Suprapubic skin (tissue), 4 donors: ENCODE data around the gene STX8. TPM values are rescaled to one million over a fixed set of nuclear protein-coding genes. Genes with fewer than 3 reads are reported as not detected.

Experiments used
- DNase-seq, 2 donors: peaks; one replicate each; pipeline ENCODE4 v3.0.0-alpha.2; 2019; ENCODE audit warnings: low spot score in 2 of 2
- H3K27ac ChIP-seq: fragments of 200-600 bp; sonication (generic); one replicate; pipeline ENCODE4 v1.5.1; 2019
- H3K27me3 ChIP-seq: fragments of 200-600 bp; sonication (generic); one replicate; pipeline ENCODE4 v1.5.1; 2019
- H3K36me3 ChIP-seq: fragments of 200-600 bp; sonication (generic); one replicate; pipeline ENCODE4 v1.5.1; 2019
- H3K4me1 ChIP-seq: fragments of 200-600 bp; sonication (generic); one replicate; pipeline ENCODE4 v1.5.1; 2019
- H3K4me3 ChIP-seq: fragments of 200-600 bp; sonication (generic); one replicate; pipeline ENCODE4 v1.5.1; 2019; ENCODE audit warnings: mild to moderate bottlenecking
- H3K9me3 ChIP-seq: fragments of 200-600 bp; sonication (generic); one replicate; pipeline ENCODE4 v1.5.1; 2019
- CTCF ChIP-seq, 2 donors: fragments of 200-600 bp in 1 of 2; fragments of 450-650 bp in 1 of 2; sonication (generic) in 1 of 2; IDR thresholded peaks; one replicate each; pipeline ENCODE4 v1.5.1; 2016 to 2019; ENCODE audit warnings: antibody characterized with exemption in 2 of 2, mild to moderate bottlenecking in 1 of 2, moderate library complexity in 1 of 2
- EP300 ChIP-seq: sonication (generic); formaldehyde crosslinking; IDR thresholded peaks from one replicate; pipeline ENCODE4 v1.6.1; 2017; ENCODE audit warnings: antibody characterized with exemption
- POLR2A ChIP-seq, 2 donors: fragments of 450-650 bp; IDR thresholded peaks; one replicate each; pipeline ENCODE4 v1.6.1; 2017; ENCODE audit warnings: antibody characterized with exemption in 2 of 2, mild to moderate bottlenecking in 2 of 2, moderate library complexity in 2 of 2
- POLR2AphosphoS5 ChIP-seq, 3 donors: sonication (generic); formaldehyde crosslinking; IDR thresholded peaks; one replicate each; pipeline ENCODE4 v1.6.1; 2017; ENCODE audit warnings: antibody characterized with exemption in 3 of 3
- WGBS: methylation state at CpG from one replicate; pipeline ENCODE4 v1.1.5; 2018; 5-methylcytosine and 5-hydroxymethylcytosine counted together
- total RNA-seq, 4 donors: library from RNA; depleted of rRNA; stranded (reverse); fragments of >200 nt; gene quantifications; one replicate each; pipeline ENCODE4 v1.1.0, GENCODE V29; 2016

The STX8 gene
- total RNA-seq, 4 donors from 2014 or later = 21.5 to 74.0 (median 38.4) TPM

- Histone ChIP-seq H3K27me3 (no peaks in the 10 kb centered on the region), H3K9me3 (no peaks in the 10 kb centered on the region), H3K4me3 (no peak overlapping the region), H3K4me1 (peaks cover 8% of the 10 kb centered on the region), H3K27ac (no peak overlapping the region), H3K36me3 (no peaks in the 10 kb centered on the region)
- 95% methylated on average over 8 of the region's 8 CpGs for WGBS
- DNase-seq = no peak
- TF ChIP-seq POLR2A (IDR thresholded peaks at IDR 0.05) = no peak
- TF ChIP-seq CTCF (IDR thresholded peaks at IDR 0.05) = no peak
- no peak for TF ChIP-seq POLR2AphosphoS5 (IDR thresholded peaks at IDR 0.05)
- no peak for TF ChIP-seq EP300
Measured at GRCh38 chr17:9424071-9424640, 151.5 kb downstream of the STX8 start.

- Histone ChIP-seq H3K36me3 (no peaks in the 10 kb centered on the region), H3K27ac (no peak overlapping the region), H3K4me1 (no peaks in the 10 kb centered on the region), H3K9me3 (no peaks in the 10 kb centered on the region), H3K4me3 (no peak overlapping the region), H3K27me3 (no peaks in the 10 kb centered on the region)
- TF ChIP-seq CTCF (IDR thresholded peaks at IDR 0.05) (no peak), POLR2A (IDR thresholded peaks at IDR 0.05) (no peak), EP300 (no peak), POLR2AphosphoS5 (IDR thresholded peaks at IDR 0.05) (no peak)
- no peak for DNase-seq
- 93% methylated on average over 4 of the region's 4 CpGs for WGBS
Measured at GRCh38 chr17:9421525-9421924, 154.1 kb downstream of the STX8 start.

GRCh38 chr17:9419932-9420453, 155.6 kb downstream of the STX8 start:
- Histone ChIP-seq H3K27ac (no peak overlapping the region), H3K4me3 (no peak overlapping the region), H3K27me3 (no peaks in the 10 kb centered on the region), H3K36me3 (no peaks in the 10 kb centered on the region), H3K9me3 (no peaks in the 10 kb centered on the region), H3K4me1 (no peaks in the 10 kb centered on the region)
- WGBS = 95% methylated on average over 10 of the region's 10 CpGs
- DNase-seq = no peak
- TF ChIP-seq POLR2A (IDR thresholded peaks at IDR 0.05) (no peak), CTCF (IDR thresholded peaks at IDR 0.05) (no peak), EP300 (no peak), POLR2AphosphoS5 (IDR thresholded peaks at IDR 0.05) (no peak)

- Histone ChIP-seq H3K4me1 (peaks cover 10% of the 10 kb centered on the region), H3K36me3 (no peaks in the 10 kb centered on the region), H3K9me3 (no peaks in the 10 kb centered on the region), H3K4me3 (no peak overlapping the region), H3K27ac (no peak overlapping the region), H3K27me3 (no peaks in the 10 kb centered on the region)
- DNase-seq = no peak
- TF ChIP-seq EP300 (no peak), POLR2A (IDR thresholded peaks at IDR 0.05) (no peak), POLR2AphosphoS5 (IDR thresholded peaks at IDR 0.05) (no peak), CTCF (IDR thresholded peaks at IDR 0.05) (no peak)
- WGBS = 85% methylated on average over 3 of the region's 3 CpGs
Measured at GRCh38 chr17:9414471-9414870, 161.1 kb downstream of the STX8 start.

GRCh38 chr17:9410737-9411136, 164.9 kb downstream of the STX8 start:
- no peak for TF ChIP-seq CTCF (IDR thresholded peaks at IDR 0.05)
- TF ChIP-seq EP300 = no peak
- TF ChIP-seq POLR2AphosphoS5 (IDR thresholded peaks at IDR 0.05) = no peak
- no peak for TF ChIP-seq POLR2A (IDR thresholded peaks at IDR 0.05)
- Histone ChIP-seq H3K9me3 (no peaks in the 10 kb centered on the region), H3K4me1 (peaks cover 18% of the 10 kb centered on the region), H3K27me3 (no peaks in the 10 kb centered on the region), H3K27ac (no peak overlapping the region), H3K36me3 (no peaks in the 10 kb centered on the region), H3K4me3 (no peak overlapping the region)
- 87% methylated on average over 2 of the region's 2 CpGs for WGBS
- no peak for DNase-seq
